NCI-H2107 treated with DMSO at 0.1 percent for 48 hours (cell line): Measurements from ENCODE around the gene TLX2.

ENCODE experiments used
- DNase-seq: peaks from one replicate; lab custom pipeline; 2025; ENCODE audit not compliant: unreplicated experiment; lab: John Stamatoyannopoulos, UW

Gene TLX2

DNA sequence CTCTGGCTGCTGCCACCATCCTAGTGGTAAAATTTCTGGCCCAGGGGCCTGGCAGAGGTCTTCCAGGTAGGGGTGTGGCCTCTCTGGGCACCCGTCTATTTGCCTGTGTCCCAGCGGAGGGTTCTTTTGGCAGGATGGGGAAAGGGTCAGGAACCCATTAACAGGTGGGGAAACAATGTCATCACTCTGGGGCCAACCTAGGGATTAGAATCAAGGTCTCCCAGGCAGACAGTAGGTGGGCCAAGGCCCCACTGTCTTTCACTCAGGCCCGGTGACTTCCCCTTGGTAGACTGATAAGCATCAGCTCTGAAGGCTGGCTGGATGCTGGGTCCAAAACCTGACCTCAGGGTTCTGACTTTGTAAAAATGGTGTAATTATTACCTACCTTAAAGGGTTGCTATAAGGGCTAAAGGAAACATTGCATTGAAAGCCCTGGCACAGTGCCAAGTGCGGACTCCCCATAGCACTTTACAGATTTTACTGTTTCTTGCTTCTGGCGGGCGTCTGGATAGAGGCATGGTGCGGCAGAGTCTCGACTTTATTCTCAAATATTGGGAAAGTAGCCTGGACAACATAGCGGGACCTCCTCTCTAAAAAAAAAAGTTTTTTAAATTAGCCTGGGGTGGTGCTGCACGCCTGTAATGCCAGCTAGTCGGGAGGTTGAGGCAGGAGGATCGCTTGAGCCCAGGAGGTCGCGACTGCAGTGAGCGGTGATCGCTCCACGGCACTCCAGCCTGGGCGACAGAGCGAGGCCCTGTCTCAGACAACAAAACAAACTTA is 17.1 kb upstream of the TLX2 start:
- no peak for DNase-seq

DNA sequence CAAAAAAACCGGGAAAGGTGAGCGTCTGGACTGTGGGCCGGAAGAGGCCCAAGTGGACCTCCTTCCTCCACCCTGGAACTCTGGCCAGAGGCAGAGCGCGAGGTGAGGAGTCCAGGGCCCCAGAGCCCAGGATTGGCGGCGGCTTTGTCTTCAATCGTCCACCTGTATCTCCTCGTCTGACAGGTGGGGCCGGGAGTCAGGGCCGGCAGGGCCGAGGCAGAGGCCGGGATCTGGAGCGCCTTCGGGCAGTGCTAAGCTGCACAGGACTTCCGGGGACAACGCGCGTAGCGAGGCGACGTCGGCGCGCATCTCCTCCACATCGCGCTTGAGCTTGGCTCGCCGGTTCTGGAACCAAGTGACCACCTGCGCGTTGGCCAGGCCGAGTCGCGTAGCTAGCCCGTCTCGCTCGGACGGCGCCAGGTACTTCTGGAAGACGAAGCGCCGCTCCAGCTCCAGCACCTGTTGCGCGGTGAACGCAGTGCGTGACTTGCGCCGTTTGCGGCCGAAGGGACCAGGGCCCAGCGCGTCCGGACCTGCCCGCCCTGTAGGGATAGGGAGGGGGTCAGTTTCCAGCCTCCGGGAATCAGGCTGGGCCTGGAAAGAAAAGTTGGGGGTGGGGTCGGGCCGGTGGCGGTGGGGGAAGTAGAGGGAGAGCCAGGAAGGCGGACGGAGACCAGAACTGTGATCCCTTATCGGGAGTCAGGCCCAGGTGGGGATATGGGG is 16.3 kb upstream of the TLX2 start:
- no peak for DNase-seq

DNA sequence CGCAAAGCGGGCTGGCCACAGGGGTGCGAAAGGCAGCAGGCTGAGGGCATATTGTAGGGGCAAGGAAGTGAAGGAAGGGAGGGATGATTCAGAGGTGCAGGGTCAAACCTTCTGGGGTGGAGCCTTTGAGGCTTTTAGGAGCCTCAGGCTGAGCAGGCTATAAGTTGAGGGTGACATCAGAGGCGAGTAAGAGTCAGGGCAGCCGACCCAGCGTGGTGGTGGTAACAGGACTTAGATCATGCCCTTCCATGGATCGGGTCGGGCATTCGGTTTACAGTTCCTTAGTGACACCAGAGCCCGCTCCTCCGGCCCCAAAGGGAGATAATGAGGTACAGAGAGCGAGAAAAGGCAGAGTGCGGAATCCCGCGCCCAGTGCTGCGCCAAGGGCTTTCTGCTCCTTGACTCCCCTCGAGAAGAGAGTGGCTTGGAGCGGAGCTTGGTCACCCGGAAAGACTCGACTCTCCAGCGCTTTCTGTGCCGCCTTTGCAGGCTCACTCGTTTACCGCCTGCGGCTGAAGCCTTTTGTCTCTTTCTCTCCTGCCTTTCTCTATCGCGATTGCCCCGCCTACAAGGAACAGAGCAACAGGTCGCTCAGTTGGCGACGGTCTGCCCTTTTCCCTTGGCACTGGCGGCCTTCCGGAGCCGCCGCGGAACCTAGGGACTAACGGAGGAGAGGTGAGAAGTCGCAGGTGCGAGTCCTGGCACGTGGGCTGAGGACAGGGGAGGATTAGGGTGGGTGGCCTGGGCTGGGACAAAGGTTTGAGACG is 15.6 kb upstream of the TLX2 start:
- DNase-seq, result no peak

DNA sequence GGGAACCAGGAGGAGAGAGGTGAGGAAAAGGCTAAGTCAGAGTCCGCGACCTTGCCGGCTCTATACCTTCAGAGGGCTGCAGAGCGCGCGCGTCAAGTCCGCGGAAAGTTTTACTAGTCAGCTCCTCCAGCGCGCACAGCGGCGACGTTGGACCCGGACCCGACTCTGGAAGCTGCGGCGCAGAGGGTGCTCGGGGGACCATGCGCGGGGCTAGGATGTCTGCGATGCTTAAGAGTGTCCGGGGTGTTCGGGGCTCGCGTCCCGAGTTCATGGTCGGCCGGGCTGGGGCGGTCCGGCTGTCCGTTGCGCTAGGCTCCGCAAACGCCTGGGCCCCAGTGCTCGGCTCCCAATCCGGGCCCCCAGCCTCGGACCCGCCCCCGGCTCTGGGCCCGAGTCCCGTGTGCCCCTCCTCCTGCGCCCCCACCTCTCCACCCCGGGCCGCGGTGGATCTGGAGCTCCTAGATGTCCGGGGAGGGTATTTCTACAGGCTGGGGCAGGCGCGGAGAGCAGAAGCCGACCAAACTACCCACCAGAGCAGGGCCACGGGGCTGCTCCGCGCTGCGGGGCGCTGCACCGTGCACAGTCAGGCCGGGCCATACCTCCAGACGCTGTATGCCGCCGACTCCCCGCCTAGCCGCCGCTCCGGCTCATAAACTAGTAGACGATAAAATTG is 14.8 kb upstream of the TLX2 start, which contains the start of gene LBX2:
TSS of gene LBX2 (minus strand) at position 337 of the 673 bp plus-strand sequence. CDS start at position 271, 66 bp downstream.
- DNase-seq, result no peak

DNA sequence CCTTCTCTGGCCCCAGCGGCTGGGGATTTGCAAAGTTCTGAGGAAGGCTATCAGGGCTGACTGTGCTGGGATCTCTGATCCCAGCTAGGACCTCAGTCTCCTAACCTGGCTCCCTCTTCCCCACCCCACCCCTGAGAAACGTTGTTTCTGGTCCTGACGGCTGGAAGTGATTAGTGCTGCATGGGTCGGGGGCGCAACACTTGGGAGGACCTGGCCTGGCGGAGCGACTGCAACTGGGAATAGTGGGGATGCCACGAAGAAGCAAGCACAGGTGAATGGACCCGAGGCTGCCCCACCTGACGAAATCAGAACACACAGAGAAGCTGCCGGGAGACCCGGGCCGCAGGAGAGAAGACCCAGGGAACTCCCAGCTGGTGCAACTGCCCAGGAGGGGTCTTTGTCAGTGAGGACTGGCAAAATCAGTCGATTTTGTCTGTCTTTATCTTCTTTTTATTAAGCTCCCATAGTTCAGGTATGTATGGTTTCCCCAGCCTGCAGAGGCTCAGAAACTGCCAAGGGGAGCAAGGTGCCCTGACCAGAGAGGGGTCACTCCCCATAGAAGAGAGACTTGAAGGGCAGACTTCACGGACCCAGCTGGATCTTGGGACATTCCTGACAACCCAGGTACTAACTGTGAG is 14.2 kb upstream of the TLX2 start:
- no peak for DNase-seq

DNA sequence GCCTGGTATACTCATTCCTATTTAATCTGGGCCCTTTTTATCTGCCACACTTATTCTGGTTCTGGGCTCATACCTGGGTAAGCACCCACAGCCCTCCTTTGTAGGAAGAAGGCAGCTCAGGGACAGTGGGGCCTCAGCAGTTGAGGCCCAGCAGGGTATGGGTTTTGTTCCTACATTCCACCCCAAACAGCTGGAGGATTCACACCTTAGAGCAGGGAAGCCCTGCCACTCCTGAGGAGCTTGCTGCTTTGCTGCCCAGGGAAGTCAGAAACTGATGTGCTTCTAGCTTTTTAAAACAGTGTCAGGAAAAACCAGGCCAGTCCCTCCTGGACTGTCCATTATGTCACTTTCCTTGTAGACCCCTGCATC is 13.7 kb upstream of the TLX2 start:
- DNase-seq, result no peak

DNA sequence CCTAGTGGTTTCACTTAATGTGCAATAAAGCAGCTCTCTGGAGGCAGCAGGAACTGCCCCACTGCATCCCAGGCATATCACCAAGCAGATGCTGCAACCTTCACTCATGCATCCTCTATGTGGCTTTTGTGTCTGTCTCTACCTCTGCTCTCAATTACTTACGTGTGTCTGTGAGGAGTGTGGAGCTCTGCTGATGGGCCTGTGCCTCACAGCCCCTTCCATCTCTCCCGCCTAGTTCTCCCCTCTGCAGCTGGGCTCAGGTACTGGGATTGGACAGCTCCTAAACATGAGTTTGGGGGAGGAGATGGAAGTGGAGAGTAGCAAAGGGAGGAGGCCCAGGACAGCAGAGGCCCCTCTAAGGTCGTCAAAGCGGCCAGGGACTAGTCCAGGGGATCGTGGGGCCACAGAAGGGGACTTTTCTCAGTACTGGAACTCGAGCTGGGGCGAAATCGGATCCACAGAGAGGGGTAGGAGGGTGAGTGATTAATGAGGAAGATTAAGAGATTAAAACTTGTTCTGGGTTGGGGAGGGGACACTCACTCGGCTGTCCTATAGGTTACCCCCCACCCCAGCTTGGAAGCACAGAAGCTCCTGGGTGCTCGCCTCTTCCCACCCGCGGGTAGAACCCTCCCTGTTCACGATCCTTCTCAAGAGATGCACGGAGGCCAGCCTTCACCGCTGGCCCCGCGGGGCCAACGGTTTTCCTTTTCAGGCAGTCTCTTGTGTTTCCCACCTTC is 12.7 kb upstream of the TLX2 start:
- DNase-seq, result no peak

DNA sequence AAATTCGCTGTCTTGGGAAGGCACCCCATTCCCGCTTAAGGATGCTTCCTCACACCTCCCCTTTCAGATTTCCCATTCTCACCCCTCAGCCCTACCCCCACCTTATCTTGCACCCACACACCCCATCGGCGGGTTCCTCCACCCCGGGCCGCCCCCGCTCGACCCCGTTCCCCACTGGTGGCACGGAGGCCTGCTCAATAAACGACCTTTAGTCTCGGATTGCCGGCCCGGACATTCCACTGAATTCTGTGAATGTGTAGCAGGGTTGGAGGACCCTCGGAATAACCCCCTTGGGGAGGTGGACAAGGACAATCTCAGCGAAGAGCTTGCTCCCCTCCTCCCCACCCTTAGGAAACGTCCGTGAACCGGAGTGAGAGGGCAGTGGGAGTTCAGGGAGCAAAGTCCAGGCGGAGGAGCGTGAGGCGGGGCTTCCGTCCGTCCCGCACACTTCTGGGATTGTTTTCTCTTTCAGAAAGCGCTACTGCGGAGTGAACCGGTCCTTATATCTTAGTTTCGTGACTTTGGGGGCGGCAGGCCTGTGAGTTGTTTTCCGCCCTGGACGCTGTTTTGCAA is 12.0 kb upstream of the TLX2 start:
- no peak for DNase-seq

DNA sequence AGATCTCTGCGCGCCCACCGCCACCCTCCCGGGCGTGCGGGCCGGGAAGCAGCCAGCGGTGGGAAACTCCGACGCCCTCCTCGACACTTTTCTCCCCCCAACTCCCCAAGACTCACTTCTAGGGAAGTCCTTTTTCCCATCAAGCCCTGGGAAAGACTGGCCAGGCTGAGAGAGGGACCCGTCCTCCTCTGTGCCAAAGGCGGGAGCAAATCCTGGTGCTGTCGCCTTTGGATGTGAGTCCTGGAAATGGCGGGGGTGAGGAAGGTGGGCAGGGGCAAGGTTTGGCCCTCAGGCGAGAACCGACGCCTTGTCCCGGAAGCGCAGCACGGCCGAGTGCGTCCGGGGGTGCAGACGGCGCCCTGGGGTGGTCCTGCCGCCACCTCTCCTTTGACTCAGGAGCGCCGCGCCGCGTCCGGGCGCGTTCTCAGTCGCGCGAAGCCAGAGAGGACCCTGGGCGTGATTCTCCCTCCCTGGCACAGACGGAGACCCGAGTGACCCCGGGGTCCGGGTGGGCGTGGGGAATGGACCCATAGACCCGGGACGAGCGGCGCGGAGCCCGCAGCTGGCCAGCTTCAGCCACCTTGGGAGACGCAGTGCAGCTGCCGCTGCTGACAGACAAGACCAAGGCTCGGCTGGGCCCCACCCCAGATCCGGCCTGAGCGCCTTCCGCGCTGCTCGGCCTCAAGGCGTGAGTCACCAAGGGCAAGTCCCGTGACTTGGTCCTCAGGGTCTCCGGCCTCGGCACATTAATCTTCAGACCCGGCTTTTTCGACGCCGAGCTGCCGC is 11.3 kb upstream of the TLX2 start:
- DNase-seq, result no peak

DNA sequence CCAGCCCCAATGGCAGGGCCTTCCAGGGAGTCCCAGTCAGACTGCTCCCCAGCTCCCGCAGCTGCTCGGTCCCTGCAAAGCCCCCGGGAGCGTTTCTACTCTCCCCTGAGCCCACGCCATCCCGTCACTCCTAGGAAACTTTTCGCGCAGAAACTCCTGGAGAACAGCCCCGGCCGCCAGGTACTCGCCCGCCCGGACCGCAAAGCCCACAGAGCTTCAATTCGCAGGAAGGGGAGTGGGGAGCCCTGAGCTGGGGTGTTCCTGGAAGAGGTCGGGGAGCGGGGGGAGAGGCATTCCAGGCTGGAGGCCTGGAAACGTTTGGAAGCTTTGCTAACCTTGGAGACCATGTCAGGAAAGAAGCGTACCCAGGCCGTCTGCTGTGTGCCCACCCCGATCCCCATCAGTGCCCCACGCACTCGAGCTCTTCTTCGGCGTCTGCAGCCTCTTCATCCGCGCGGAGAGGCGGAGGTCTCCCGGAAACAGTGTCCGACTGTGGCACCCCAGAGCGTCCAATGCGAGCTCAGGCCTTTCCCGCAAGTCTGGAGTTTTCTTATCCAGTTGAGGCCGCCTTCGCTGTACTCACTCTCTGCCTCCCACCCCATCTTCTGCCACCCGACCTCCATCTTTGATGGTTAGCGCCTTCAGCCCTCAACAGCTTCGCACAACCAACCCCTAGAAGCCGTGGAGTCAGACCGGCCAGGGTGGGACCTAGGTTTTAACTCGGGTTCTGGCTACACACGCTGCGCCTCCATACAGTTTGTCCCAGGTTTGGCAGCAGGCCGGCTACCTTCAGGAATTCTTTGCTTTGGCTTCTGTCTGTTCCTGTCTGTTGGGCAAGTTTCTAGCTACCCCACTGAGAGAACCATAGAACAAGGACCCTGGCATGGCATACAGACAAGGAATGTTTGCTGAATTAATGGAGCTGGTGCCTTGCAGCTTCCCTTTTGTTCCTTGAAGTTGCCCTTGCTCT is 10.5 kb upstream of the TLX2 start:
- no peak for DNase-seq

DNA sequence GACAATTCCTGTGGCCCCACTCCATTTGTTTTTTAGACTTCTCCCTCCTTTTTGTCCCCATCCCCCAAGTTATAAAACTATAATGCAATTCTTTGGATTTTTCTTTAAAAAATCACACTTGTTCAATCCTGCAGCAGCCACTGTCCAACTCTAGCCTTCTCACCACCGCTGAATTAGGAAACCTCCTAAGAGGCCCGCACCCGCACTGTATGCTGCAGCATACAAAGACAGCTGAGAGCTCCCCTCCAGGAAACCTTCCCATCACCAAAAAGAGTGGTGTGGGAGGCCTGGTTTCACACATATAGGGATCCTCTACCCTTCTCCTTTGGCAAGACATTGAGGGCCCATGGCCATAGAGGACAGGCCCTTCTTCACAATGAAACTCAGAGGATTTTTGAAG is 9.7 kb upstream of the TLX2 start:
- DNase-seq, result no peak

DNA sequence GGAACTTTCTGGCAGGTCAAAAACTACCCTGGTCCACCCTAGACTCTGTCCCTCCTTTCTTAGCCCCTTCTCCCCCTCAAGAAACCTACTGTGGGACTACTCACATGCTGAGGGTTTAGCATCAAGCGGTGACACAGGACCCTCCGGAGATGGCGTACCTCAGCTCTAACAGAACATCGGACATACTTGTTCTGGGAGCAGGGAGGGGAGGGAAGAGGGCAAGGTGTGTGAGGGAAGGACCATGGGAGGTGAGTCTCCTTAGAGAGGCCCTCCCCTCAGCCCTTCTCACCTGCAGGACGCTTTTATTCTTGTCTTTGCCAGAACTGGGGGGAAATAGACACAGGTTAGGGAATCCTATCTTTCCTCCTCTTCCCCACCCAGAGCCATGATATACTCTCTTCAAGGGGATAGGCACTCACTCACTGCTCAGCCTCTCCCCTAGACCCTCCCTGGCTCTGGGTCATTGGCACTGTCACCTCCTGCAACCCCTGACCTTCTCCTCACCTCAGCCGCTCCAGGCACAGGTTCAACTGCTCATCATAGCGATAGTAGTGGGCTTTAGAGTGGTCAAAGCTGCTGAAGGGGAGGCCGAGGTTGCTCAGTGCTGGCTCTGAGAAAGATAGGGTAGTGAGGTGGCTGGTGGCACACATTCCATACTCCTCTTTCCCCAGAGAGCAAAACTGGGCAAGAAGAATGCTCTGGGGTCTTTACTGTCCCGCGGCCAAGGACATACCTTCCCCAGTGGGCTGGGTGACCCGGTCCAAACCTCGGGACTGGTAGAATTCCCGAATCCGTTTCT is 8.6 kb upstream of the TLX2 start:
- DNase-seq, result no peak

DNA sequence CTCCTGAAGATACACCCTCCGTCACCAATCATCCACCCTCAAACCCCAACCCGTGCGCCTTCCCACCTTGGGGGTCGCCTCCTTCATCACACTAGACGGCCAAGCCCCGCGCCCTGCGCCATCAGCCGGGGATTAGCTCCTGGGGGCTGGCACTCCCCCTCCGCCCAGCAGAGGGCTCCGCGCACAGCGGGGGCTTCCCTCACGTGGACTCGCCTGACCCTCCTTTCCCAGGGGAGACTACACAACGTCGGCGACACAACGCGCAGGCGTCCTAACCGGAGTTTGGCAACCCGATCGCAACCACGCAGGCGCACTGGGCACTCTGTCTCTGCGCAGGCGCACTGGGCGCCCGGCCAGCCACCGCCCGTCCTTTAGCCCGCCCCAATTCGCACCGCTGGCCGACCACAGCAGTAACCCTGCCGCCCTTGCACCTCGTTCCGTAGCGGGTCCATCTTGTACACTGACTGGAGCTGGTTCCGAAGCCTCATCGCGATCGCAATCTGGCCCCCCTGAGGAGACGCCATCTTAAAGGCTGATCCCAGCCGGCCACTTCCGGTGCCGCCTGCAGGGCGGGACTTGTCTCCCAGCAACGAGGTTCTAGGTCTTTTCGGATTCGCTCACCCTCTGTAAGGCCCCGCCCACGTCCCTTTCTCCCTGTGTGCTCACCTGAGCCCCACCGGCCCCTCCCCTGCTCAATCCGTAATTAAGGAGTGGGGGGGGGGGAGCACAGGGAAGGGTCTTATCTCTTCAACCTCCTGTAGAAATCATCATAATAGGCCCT is 6.9 kb upstream of the TLX2 start, which contains the start of gene PCGF1:
TSS of gene PCGF1 (minus strand) at position 551 of the 781 bp plus-strand sequence. CDS start at position 524, 27 bp downstream.
- DNase-seq, result peak; percentile 96

DNA sequence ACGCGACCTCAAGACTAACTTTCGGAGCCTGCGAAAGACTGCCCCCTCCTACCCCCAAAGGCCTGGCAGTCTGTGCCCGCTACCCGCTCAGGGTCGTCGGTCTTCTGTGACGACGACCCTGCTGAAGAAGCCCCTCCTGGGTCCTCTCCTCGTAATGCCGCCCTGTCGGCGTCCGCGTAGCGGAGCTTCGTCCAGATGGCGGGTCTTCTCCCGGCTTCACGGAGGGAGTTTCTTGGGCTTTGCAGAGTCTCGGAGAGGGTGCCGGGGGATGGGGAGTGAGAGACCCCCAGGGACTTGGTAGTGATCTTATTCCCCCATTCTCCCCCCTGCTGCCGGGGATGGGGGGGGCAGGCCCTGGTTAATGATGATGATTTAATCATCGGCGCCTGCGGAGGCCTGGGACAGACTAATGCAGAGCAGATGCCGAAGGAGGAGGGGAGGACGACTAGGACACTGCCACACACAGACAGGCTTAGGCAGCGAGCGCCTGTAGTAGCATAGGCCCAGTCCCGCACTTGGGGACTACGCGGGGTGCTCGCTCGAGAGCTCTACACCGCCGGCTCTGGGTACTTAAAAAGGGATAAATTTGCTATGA is 6.2 kb upstream of the TLX2 start:
- no peak for DNase-seq

DNA sequence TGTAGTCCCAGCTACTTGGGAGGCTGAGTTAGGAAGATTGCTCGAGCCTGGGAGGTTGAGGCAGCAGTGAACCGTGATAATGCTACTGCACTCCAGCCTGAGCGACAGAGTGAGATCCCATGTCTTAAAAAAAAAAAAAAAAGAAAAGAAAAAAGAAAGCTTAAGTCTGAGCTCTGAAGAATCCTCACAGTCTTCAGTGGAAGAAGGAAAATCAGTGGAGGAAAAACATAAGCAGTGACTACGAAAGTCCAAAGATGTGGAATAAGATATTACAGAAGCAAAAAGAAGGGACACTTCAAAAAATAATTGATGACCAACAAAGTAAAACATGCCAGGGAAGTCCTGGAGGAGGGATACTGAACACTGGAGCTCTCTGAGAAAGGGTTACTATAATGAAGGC is 4.0 kb upstream of the TLX2 start:
- DNase-seq, result no peak
